GM21381 (cell line): ENCODE data around the gene JAZF1.

Experiments
- ATAC-seq: cut with Tn5 transposase; IDR thresholded peaks from one replicate; pipeline ENCODE4 v1.9.1; 2021; ENCODE audit warnings: mild to moderate bottlenecking, moderate library complexity; ENCODE audit not compliant: unreplicated experiment

JAZF1 gene

GRCh38 chr7:27799212-27799611, 381.4 kb downstream of the JAZF1 start:
- no peak for ATAC-seq

- ATAC-seq, result no peak
Measured at GRCh38 chr7:27795977-27796376, 384.6 kb downstream of the JAZF1 start.

- ATAC-seq, result no peak
Measured at GRCh38 chr7:27793780-27794179, 386.8 kb downstream of the JAZF1 start.

GRCh38 chr7:27788437-27788836, 392.2 kb downstream of the JAZF1 start:
- ATAC-seq, result no peak

GRCh38 chr7:27784399-27785053, 396.1 kb downstream of the JAZF1 start:
- no peak for ATAC-seq

- no peak for ATAC-seq
Measured at GRCh38 chr7:27782849-27783248, 397.7 kb downstream of the JAZF1 start.

GRCh38 chr7:27781188-27781587, 399.4 kb downstream of the JAZF1 start:
- ATAC-seq, result no peak
